ENCODE measurements around the gene SMARCAL1.

DNA sequence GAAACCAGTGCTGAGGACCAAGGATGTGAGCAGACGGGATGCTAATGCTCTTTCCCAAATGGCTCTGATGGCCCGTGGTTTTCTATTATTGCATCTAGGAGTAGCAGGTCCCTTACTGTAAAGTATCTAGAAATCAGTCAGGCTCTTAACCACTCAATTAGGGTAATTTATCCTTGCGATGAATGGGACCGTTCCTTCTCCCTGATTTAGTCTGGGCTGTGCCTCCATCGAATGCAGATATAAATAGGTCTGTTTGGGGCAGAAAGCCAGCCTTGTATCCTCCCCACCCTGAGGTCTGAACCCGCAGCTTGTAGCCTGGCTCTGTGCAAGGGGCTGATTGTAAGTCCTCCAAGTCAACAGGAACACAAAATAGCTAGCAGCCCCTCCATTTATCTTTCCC is 9.5 kb upstream of the SMARCAL1 start:
- TF ChIP-seq TMF1 (CRISPR knock-in tag; IDR thresholded peaks at IDR 0.05; ENCODE audit: low read depth) (no peak), PHB2 (IDR thresholded peaks at IDR 0.05; ENCODE audit: partially characterized antibody) (no peak), TGIF2 (CRISPR knock-in tag; IDR thresholded peaks at IDR 0.05) (no peak), ETV6 (CRISPR knock-in tag; conservative IDR thresholded peaks at IDR 0.05) (no peak), MBD4 (IDR thresholded peaks at IDR 0.05; ENCODE audit: borderline replicate concordance, low read length) (no peak), KDM1A (CRISPR knock-in tag; IDR thresholded peaks at IDR 0.05) (no peak), IKZF5 (CRISPR knock-in tag; IDR thresholded peaks at IDR 0.05) (no peak), BCL6 (CRISPR knock-in tag; IDR thresholded peaks at IDR 0.05) (no peak)
- TF ChIP-seq, protein P1, sequence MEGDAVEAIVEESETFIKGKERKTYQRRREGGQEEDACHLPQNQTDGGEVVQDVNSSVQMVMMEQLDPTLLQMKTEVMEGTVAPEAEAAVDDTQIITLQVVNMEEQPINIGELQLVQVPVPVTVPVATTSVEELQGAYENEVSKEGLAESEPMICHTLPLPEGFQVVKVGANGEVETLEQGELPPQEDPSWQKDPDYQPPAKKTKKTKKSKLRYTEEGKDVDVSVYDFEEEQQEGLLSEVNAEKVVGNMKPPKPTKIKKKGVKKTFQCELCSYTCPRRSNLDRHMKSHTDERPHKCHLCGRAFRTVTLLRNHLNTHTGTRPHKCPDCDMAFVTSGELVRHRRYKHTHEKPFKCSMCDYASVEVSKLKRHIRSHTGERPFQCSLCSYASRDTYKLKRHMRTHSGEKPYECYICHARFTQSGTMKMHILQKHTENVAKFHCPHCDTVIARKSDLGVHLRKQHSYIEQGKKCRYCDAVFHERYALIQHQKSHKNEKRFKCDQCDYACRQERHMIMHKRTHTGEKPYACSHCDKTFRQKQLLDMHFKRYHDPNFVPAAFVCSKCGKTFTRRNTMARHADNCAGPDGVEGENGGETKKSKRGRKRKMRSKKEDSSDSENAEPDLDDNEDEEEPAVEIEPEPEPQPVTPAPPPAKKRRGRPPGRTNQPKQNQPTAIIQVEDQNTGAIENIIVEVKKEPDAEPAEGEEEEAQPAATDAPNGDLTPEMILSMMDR (CRISPR knock-in tag; IDR thresholded peaks at IDR 0.05), result no peak
